HG02938 (cell line): Measurements from ENCODE around the gene AGPS.

Source experiments
- ATAC-seq: cut with Tn5 transposase; IDR thresholded peaks from one replicate; pipeline ENCODE4 v1.9.1; 2021; ENCODE audit warnings: mild to moderate bottlenecking, moderate library complexity; ENCODE audit not compliant: unreplicated experiment

AGPS gene

GRCh38 chr2:177383935-177384334 is 8.6 kb upstream of the AGPS start:
- ATAC-seq, result no peak

DNA sequence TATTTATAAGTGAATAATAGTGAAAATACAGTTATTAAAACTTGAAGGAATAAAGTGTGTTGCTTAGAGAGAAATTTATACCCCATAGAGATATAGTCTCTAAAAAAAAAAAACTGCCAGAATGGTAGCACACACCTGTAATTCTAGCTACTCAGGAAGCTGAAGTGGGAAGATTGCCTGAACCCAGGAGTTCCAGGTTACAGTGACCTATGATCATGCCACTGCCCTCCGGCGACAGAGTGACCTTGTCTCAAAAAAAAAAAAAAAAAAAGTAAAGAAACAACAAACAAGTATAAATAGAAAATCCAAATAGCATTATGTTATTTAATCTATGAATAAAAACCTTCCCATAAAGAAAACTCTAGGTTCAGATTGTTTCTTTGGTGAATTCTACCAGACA is 7.4 kb upstream of the AGPS start:
- no peak for ATAC-seq

GRCh38 chr2:177391822-177392372 is 676 bp upstream of the AGPS start:
- no peak for ATAC-seq

- ATAC-seq, result no peak
Measured at GRCh38 chr2:177393203-177393755, 706 bp downstream of the AGPS start.

GRCh38 chr2:177393824-177394593 is 1.4 kb downstream of the AGPS start:
- ATAC-seq, result no peak

- no peak for ATAC-seq
Measured at GRCh38 chr2:177394594-177394973, 2.0 kb downstream of the AGPS start.

DNA sequence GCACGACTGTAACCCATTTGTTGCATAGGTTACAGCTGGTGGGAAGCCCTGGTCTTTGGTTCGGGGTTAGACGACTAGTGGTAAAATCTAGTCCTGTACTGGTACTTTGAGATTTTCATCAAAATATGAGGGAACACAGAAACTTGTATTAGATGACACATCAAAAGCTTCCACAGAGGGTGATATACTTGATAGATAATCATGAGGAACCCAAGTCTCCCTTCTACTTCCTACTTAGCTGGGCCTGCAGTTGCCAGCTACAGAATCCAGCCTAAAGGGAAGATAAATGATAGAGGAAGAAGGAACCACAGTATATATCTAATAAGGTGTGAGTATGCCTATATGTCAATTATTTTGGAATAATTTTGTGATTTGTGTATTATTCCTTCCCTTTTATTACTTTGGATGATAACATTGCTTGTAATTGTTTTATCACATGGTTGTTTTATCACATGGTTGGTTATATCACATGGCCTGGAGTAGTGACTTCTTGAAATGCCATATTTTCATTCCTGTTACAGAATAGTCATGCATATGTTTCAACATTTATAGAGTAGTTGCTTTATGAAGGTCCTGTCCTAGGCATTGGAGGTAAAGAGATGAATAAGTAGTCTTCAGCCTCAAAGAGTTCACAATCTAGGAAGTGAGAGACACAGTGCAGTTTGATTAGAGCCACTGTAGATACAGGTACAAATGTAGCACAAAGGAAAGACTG is 2.9 kb downstream of the AGPS start:
- ATAC-seq, result no peak

- ATAC-seq, result no peak
Measured at GRCh38 chr2:177396703-177397460, 4.3 kb downstream of the AGPS start.

GRCh38 chr2:177397481-177398289 is 5.1 kb downstream of the AGPS start:
- ATAC-seq, result no peak

- ATAC-seq, result no peak
Measured at GRCh38 chr2:177398290-177398683, 5.7 kb downstream of the AGPS start.

GRCh38 chr2:177398791-177399190 is 6.2 kb downstream of the AGPS start:
- no peak for ATAC-seq

DNA sequence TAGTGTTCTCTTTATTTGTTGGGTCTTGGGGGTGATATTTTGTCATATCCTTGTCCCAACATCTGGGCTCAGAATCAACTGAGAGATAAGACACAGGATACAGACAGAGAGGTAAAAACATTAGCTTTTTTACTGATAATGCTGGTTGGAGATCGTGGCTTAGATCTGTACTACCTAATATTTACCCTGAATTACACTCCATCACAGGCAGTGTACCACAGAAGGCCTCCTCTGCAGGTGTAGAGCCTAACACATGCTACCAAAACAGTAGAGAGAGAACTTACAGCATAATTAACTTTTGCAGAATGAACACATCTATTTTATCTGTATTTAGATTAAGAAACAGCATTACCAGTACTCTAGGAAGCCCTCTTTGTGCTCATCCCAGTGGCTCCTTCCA is 6.8 kb downstream of the AGPS start:
- ATAC-seq, result no peak

- ATAC-seq, result no peak
Measured at GRCh38 chr2:177400337-177400923, 7.9 kb downstream of the AGPS start.

DNA sequence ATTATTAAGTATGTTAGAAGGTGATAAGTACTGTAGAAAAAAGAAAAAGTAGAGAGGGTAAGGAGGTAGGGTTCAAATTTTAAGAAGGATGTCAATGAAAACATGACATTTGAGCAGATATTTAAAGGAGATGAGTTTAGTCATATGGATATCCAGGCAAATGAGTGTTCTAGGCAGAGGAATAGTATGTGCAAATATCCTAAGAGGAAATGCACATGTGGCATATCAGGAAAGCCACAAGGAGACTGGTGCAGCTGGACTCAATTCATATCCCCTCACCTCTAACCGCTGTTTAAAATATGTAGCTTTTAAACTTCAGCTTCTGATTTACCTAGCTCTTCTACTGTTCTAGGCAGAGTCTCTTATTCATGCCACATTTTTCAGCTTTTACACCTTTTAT is 9.5 kb downstream of the AGPS start:
- no peak for ATAC-seq

DNA sequence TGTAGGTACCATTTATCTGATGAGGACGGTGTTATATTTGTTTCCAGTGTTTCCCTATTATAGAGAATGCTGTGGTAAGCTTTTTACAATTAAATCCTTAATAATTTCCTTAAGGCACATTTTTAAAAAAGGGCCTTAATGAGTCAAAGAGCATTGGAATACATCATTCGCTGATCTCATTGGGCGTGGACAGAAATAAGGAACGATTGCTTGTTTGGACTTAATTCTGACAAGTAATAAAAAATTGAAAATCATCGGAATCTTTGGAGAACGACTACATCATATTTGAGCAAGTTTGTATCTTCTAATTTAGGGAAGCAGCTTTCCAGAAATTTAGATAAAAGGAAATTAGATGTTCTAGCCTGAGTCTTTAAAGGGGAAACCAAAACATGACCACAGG is 11.3 kb downstream of the AGPS start:
- no peak for ATAC-seq

- no peak for ATAC-seq
Measured at GRCh38 chr2:177404243-177404642, 11.7 kb downstream of the AGPS start.

- ATAC-seq, result no peak
Measured at GRCh38 chr2:177405029-177405692, 12.6 kb downstream of the AGPS start.

DNA sequence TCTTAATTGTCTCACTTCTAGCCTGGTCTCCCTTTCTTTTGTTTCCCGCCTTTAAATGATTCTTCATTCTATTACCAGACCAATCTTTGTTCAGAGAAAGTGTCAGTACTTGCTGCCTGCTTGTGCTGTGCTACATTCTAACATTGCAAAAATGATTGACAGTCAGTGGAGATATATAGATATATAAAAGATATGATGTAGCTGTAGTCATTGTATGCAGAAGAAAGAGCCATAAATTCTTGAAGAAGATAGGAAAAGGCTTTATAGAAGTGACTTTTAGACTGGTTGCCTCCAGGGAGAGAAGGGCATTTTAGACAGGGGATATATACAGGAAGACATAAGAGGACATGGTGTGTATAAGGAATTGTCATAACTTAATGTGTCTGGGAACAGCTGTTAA is 13.6 kb downstream of the AGPS start:
- ATAC-seq, result no peak

GRCh38 chr2:177407031-177407430 is 14.5 kb downstream of the AGPS start:
- ATAC-seq, result no peak
